Measurements from ENCODE around the gene USE1.

DNA sequence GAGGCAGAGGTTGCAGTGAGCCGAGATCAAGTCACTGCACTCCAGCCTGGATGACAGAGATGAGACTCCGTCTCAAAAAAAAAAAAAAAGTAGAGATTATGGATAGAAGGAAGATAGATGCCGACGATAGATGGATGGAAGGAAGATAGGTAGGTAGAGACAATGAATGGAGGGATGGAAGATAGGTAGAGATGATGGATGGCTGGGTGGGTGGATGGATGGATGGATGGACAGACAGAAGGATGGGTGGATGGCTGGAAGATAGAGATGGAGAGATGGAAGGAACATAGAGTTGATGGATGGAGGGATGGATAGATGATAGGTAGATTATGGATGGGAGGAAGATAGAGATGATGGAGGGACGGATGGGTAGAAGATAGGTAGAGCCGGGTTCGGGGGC is 18.5 kb upstream of the USE1 start:
- TF ChIP-seq EZH2 (IDR thresholded peaks at IDR 0.05; ENCODE audit: borderline replicate concordance, low read length), result no peak
- TF ChIP-seq, protein P1, sequence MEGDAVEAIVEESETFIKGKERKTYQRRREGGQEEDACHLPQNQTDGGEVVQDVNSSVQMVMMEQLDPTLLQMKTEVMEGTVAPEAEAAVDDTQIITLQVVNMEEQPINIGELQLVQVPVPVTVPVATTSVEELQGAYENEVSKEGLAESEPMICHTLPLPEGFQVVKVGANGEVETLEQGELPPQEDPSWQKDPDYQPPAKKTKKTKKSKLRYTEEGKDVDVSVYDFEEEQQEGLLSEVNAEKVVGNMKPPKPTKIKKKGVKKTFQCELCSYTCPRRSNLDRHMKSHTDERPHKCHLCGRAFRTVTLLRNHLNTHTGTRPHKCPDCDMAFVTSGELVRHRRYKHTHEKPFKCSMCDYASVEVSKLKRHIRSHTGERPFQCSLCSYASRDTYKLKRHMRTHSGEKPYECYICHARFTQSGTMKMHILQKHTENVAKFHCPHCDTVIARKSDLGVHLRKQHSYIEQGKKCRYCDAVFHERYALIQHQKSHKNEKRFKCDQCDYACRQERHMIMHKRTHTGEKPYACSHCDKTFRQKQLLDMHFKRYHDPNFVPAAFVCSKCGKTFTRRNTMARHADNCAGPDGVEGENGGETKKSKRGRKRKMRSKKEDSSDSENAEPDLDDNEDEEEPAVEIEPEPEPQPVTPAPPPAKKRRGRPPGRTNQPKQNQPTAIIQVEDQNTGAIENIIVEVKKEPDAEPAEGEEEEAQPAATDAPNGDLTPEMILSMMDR (IDR thresholded peaks at IDR 0.05; ENCODE audit: low read length), result no peak
